NB4 (cell line): ENCODE data around the gene UROS.

Experiments used
- POLR2A ChIP-seq: IDR thresholded peaks from 2 replicates; pipeline ENCODE4 v1.6.1; 2011; ENCODE audit warnings: mild to moderate bottlenecking; ENCODE audit not compliant: insufficient read length; ENCODE audit errors: extremely low read depth
- TF ChIP-seq, protein P1 (sequence below): IDR thresholded peaks from one replicate; pipeline ENCODE4 v1.5.1; 2012; ENCODE audit warnings: low read depth, low read length
- TF ChIP-seq, protein P2 (sequence below): IDR thresholded peaks from 2 replicates; pipeline ENCODE4 v1.6.1; 2011; ENCODE audit warnings: low read depth, low read length

DNA sequence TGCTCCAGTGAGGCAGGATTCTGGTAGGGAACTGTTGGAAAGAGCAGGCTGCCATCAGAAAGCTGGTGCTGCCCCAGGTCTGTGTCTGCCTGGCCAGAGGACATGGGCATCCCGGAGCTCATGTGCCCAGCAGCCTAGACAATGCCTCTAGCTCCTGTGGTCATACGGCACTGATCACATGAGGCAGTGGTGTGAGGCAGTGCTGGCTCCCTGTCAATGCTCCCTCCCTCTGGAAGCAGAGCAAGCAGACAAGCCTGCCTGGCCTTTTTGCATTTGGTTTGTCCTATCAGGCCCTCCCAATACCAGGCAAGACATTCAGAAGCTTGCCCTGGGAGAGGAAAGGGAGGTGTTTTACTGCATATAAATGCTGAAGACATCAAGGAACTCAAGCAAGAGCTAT is 27.9 kb downstream of the UROS start:
- TF ChIP-seq POLR2A = no peak
- TF ChIP-seq, protein P1, sequence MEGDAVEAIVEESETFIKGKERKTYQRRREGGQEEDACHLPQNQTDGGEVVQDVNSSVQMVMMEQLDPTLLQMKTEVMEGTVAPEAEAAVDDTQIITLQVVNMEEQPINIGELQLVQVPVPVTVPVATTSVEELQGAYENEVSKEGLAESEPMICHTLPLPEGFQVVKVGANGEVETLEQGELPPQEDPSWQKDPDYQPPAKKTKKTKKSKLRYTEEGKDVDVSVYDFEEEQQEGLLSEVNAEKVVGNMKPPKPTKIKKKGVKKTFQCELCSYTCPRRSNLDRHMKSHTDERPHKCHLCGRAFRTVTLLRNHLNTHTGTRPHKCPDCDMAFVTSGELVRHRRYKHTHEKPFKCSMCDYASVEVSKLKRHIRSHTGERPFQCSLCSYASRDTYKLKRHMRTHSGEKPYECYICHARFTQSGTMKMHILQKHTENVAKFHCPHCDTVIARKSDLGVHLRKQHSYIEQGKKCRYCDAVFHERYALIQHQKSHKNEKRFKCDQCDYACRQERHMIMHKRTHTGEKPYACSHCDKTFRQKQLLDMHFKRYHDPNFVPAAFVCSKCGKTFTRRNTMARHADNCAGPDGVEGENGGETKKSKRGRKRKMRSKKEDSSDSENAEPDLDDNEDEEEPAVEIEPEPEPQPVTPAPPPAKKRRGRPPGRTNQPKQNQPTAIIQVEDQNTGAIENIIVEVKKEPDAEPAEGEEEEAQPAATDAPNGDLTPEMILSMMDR = no peak
- TF ChIP-seq, protein P2, sequence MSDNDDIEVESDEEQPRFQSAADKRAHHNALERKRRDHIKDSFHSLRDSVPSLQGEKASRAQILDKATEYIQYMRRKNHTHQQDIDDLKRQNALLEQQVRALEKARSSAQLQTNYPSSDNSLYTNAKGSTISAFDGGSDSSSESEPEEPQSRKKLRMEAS = no peak
